ENCODE data around the gene RALGPS1. TPM values are rescaled to one million over a fixed set of nuclear protein-coding genes. Genes with fewer than 3 reads are reported as not detected.
A peak's percentile ranks its signal among the peaks of the same experiment; 100 is the strongest.

RALGPS1 gene
- total and polyA plus RNA-seq, 7 donors = 6.6 to 18.6 (median 11.4) TPM

GRCh38 chr9:127181315-127181580 is 266.7 kb downstream of the RALGPS1 start:
- peak; percentile 52 for DNase-seq
- intact Hi-C loops (cut with DNase I) = no loop called here
- WGBS, 2 donors = 97 to 98% methylated on average over 3 of the region's 3 CpGs

GRCh38 chr9:127181595-127182190 is 267.1 kb downstream of the RALGPS1 start:
- DNase-seq = peak; percentile 38
- 96 to 97% methylated on average over 6 of the region's 6 CpGs for WGBS, 2 donors
- intact Hi-C loops (cut with DNase I) = no loop called here
- Histone ChIP-seq H3K27me3 (no peaks in the 10 kb centered on the region), H3K27ac (no peak overlapping the region), H3K9me3 (no peaks in the 10 kb centered on the region), H3K4me1 (peaks cover 0 to 61% (median 49%) of the 10 kb centered on the region in 4 donors), H3K4me3 (no peak overlapping the region), H3K36me3 (no peaks in the 10 kb centered on the region)
- TF ChIP-seq EP300 (IDR thresholded peaks at IDR 0.05) (no peak), CTCF (IDR thresholded peaks at IDR 0.05) (no peak), POLR2AphosphoS5 (IDR thresholded peaks at IDR 0.05) (no peak), POLR2A (IDR thresholded peaks at IDR 0.05) (no peak)

More at GRCh38 chr9:127181315-127181580, 266.7 kb downstream of the RALGPS1 start:
- H3K9me3 ChIP-seq = no peaks in the 10 kb centered on the region
- TF ChIP-seq POLR2AphosphoS5 (IDR thresholded peaks at IDR 0.05) = no peak
- no peak for TF ChIP-seq EP300 (IDR thresholded peaks at IDR 0.05)
- no peak for TF ChIP-seq POLR2A (IDR thresholded peaks at IDR 0.05)
- no peak for TF ChIP-seq CTCF (IDR thresholded peaks at IDR 0.05)
- H3K27ac ChIP-seq = no peak overlapping the region
- no peaks in the 10 kb centered on the region for H3K36me3 ChIP-seq
- no peaks in the 10 kb centered on the region for H3K27me3 ChIP-seq
- peaks cover 0 to 57% (median 45%) of the 10 kb centered on the region in 4 donors for H3K4me1 ChIP-seq
- no peak overlapping the region for H3K4me3 ChIP-seq

DNA sequence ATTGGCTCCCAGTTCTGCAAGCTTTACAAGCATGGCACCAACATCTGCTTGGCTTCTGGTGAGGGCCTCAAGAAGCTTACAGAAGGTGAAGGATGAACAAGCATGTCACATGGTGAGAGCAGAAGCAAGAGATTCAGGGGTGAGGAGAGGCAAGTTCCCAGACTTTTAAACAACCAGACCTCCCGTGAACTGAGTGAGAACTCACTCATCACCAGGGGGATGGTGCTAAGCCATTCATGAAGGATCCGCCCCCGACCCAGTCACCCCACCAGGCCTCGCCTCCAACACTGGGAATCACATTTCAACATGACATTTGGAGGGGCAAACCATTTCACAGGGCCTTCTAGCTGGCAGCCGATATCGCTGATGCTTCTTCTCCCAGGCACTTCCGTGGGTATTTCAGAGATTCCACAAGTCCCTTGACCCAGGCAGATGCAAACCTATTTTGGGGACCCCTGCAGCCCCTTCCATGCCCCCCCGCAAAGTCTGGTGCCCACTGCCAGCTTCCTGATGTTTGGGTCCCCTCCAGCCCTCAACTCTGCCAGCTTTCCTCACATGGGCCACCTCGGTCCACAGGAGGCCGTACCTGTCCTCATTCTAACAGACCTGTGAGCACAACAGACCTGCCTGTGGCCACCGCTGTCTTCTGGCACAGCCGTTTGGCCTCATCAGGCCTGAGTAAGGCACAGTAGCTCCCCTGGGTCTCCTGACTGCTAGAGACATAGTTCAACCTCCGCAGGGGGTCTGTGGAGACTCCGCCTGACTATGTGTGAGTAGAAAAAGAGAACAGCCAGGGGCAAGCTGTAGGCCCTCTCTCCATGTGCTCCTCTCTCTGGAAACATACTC is 268.5 kb downstream of the RALGPS1 start:
- peak; percentile 57 for DNase-seq
- H3K27ac ChIP-seq = peak overlapping the region; percentile 30 to 93 (median 88)

DNA sequence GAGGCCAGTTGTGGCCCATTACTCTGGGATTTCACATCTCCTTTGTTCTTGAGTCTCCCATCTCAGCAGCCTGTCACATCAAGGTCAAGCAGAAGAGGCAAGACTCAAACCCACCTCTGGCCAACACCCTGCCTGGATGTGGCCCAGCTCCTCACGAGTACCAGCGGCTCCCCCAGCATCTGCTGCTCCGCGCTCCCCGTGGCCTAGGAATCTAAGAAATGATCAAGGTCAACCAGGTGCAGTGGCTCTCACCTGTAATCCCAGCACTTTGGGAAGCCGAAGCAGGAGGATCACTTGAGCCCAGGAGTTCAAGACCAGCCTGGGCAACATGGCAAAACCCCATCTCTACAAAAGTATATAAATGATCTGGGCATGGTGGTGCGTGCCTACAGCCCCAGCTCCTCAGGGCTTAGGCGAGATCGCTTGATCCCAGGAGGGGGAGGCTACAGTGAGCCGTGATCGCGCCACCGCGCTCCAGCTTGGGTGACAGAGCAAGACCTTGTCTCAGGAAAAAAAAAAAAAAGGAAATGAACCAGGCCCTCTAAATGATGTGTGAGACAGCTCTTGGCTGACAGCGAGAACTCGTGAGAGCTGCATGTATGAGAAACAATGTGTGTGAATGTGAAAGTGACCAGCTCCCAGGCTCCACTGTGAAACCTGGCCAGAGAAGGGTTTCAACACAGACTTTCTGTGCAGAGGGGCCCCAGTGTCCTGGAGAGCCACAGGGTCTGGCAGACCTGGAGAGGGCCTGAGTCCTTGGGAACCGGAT is 269.4 kb downstream of the RALGPS1 start:
- H3K36me3 ChIP-seq = no peaks in the 10 kb centered on the region
- intact Hi-C loops (cut with DNase I) = no loop called here
- H3K9me3 ChIP-seq = no peaks in the 10 kb centered on the region
- H3K27ac ChIP-seq = peak overlapping the region; percentile 84 to 93 (median 88)
- 93 to 94% methylated on average over 17 of the region's 17 CpGs for WGBS, 2 donors
- peak; percentile 88 for DNase-seq
- H3K4me1 ChIP-seq = peaks cover 0 to 74% (median 63%) of the 10 kb centered on the region in 4 donors
- H3K4me3 ChIP-seq = no peak overlapping the region
- H3K27me3 ChIP-seq = no peaks in the 10 kb centered on the region
- TF ChIP-seq CTCF (IDR thresholded peaks at IDR 0.05) (no peak), POLR2AphosphoS5 (IDR thresholded peaks at IDR 0.05) (peak; percentile 51 to 90 (median 80)), POLR2A (IDR thresholded peaks at IDR 0.05) (no peak), EP300 (IDR thresholded peaks at IDR 0.05) (peak in 3 of 4 donors; percentile 48 to 63 (median 61))

More for the DNA sequence above, 268.5 kb downstream of the RALGPS1 start:
- Histone ChIP-seq H3K4me3 (no peak overlapping the region), H3K27me3 (no peaks in the 10 kb centered on the region), H3K4me1 (peaks cover 0 to 71% (median 63%) of the 10 kb centered on the region in 4 donors), H3K36me3 (no peaks in the 10 kb centered on the region), H3K9me3 (no peaks in the 10 kb centered on the region)
- no peak for TF ChIP-seq POLR2A (IDR thresholded peaks at IDR 0.05)
- no peak for TF ChIP-seq POLR2AphosphoS5 (IDR thresholded peaks at IDR 0.05)
- TF ChIP-seq CTCF (IDR thresholded peaks at IDR 0.05) = no peak
- TF ChIP-seq EP300 (IDR thresholded peaks at IDR 0.05) = no peak
- intact Hi-C loops (cut with DNase I) = no loop called here
- 95% methylated on average over 14 of the region's 14 CpGs for WGBS, 2 donors

Data from sigmoid colon (tissue), 7 donors.